Breast epithelium (tissue), 4 donors: ENCODE data around the gene STEAP4. TPM values are rescaled to one million over a fixed set of nuclear protein-coding genes. Genes with fewer than 3 reads are reported as not detected.

ENCODE experiments used
- DNase-seq, 2 donors: peaks; one replicate each; pipeline ENCODE4 v3.0.0-alpha.2; 2019; ENCODE audit warnings: low spot score in 2 of 2
- H3K27ac ChIP-seq, 2 donors: fragments of 200-600 bp; sonication (generic) in 1 of 2; one replicate each; pipeline ENCODE4 v1.5.1; 2016 to 2019; ENCODE audit warnings: mild to moderate bottlenecking in 1 of 2
- H3K27me3 ChIP-seq, 2 donors: fragments of 200-600 bp; sonication (generic) in 1 of 2; one replicate each; pipeline versions ENCODE4 v1.5.1 to v1.6.0; 2017 to 2019; ENCODE audit warnings: control low read depth in 1 of 2, mild to moderate bottlenecking in 1 of 2
- H3K36me3 ChIP-seq: fragments of 200-600 bp; one replicate; pipeline ENCODE4 v1.5.1; 2019
- H3K4me1 ChIP-seq, 2 donors: fragments of 200-600 bp; sonication (generic); one replicate each; pipeline ENCODE4 v1.5.1; 2016 to 2019; ENCODE audit warnings: control low read depth in 1 of 2
- H3K4me3 ChIP-seq, 3 donors: fragments of 200-600 bp; sonication (generic); 1 replicate in 2 of 3; 2 replicates in 1 of 3; pipeline ENCODE4 v1.5.1; 2016 to 2019; ENCODE audit warnings: mild to moderate bottlenecking in 3 of 3, moderate library complexity in 2 of 3
- H3K9me3 ChIP-seq, 2 donors: fragments of 200-600 bp; sonication (generic) in 1 of 2; one replicate each; pipeline ENCODE4 v1.5.1; 2016 to 2019; ENCODE audit warnings: control low read depth in 1 of 2
- POLR2A ChIP-seq: fragments of 450-650 bp; IDR thresholded peaks from one replicate; pipeline ENCODE4 v1.6.1; 2016; ENCODE audit warnings: antibody characterized with exemption, mild to moderate bottlenecking, moderate library complexity
- POLR2AphosphoS5 ChIP-seq, 3 donors: sonication (generic); formaldehyde crosslinking; IDR thresholded peaks; one replicate each; pipeline ENCODE4 v1.6.1; 2017; ENCODE audit warnings: antibody characterized with exemption in 3 of 3
- intact Hi-C: fragments of 100-400 bp; cut with DNase I; formaldehyde crosslinking; loops from one replicate; pipeline ENCODE4 v1.15.1; 2023; ENCODE audit warnings: low total_unique reads
- total RNA-seq, 3 donors: library from RNA; depleted of rRNA; stranded (reverse); fragments of >200 nt; gene quantifications; one replicate each; pipeline ENCODE4 v1.1.0, GENCODE V29; 2016
- TF ChIP-seq, protein P1 (sequence below), 3 donors: fragments of 450-650 bp; IDR thresholded peaks; one replicate each; pipeline ENCODE4 v1.5.1; 2016 to 2017; ENCODE audit warnings: antibody characterized with exemption in 3 of 3, mild to moderate bottlenecking in 3 of 3, moderate library complexity in 3 of 3

The STEAP4 gene
- 100 to 1,000 TPM in 1 of 3 donors, 10 to 100 TPM in 2; 49.3 to 165 (median 73.1) TPM for total RNA-seq

DNA sequence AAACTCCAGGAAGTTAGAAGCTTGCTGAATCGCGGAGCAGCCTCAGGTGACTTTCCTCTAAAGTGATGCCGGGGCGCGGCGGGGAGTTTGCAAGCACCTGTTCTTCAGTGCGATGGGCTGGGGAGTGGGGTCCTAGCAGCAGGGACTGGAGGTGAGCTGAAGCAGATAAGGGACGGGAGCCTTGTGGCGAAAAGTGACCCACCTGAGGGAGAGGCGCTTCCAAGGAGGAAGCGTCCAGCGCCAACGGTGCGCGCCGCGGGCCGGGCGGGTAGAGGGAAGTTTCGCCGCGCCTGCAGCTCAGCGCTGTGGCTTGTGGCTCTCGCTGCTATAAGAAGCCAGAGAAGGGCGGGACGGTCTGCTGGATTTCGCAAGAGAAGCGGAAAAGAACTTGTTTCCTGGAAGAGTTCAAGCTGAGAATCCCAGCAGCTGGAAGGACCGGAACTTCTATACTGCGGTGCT lies at the start of gene STEAP4:
Gene STEAP4 (minus strand): TSS at position 305 of the 459 bp plus-strand sequence. CDS start 22,625 bp downstream, outside the sequence.
- Histone ChIP-seq H3K9me3 (no peaks in the 10 kb centered on the region), H3K4me1 (no peaks in the 10 kb centered on the region), H3K4me3 (peak within 1 kb of the TSS; percentile 45 to 71 (median 49)), H3K27me3 (no peaks in the 10 kb centered on the region), H3K36me3 (no peaks in the 10 kb centered on the region), H3K27ac (peak within 1 kb of the TSS; percentile 44 to 83)
- intact Hi-C loops = no loop called here
- peak; percentile 67 to 71 for DNase-seq
- TF ChIP-seq, protein P1, sequence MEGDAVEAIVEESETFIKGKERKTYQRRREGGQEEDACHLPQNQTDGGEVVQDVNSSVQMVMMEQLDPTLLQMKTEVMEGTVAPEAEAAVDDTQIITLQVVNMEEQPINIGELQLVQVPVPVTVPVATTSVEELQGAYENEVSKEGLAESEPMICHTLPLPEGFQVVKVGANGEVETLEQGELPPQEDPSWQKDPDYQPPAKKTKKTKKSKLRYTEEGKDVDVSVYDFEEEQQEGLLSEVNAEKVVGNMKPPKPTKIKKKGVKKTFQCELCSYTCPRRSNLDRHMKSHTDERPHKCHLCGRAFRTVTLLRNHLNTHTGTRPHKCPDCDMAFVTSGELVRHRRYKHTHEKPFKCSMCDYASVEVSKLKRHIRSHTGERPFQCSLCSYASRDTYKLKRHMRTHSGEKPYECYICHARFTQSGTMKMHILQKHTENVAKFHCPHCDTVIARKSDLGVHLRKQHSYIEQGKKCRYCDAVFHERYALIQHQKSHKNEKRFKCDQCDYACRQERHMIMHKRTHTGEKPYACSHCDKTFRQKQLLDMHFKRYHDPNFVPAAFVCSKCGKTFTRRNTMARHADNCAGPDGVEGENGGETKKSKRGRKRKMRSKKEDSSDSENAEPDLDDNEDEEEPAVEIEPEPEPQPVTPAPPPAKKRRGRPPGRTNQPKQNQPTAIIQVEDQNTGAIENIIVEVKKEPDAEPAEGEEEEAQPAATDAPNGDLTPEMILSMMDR (IDR thresholded peaks at IDR 0.05) = no peak
- TF ChIP-seq POLR2AphosphoS5 (IDR thresholded peaks at IDR 0.05) = peak; percentile 47 to 86 (median 69)

- no peak overlapping the region for H3K27ac ChIP-seq
- no peak for DNase-seq
Measured at GRCh38 chr7:88355011-88355410, 48.3 kb upstream of the STEAP4 start.

GRCh38 chr7:88350118-88350517 lies 43.4 kb upstream of the STEAP4 start:
- intact Hi-C loops = no loop called here
- Histone ChIP-seq H3K4me1 (no peaks in the 10 kb centered on the region), H3K27me3 (no peaks in the 10 kb centered on the region), H3K4me3 (no peak overlapping the region), H3K9me3 (no peaks in the 10 kb centered on the region), H3K36me3 (no peaks in the 10 kb centered on the region), H3K27ac (no peak overlapping the region)
- no peak for DNase-seq
- TF ChIP-seq POLR2AphosphoS5 (IDR thresholded peaks at IDR 0.05) (no peak), POLR2A (no peak)
- TF ChIP-seq, protein P1 (IDR thresholded peaks at IDR 0.05) = no peak

More at GRCh38 chr7:88355011-88355410, 48.3 kb upstream of the STEAP4 start:
- Histone ChIP-seq H3K4me1 (no peaks in the 10 kb centered on the region), H3K36me3 (no peaks in the 10 kb centered on the region), H3K27me3 (no peaks in the 10 kb centered on the region), H3K9me3 (no peaks in the 10 kb centered on the region), H3K4me3 (no peak overlapping the region)
- intact Hi-C loops = no loop called here
- TF ChIP-seq POLR2AphosphoS5 (IDR thresholded peaks at IDR 0.05) (no peak), POLR2A (no peak)
- TF ChIP-seq, protein P1 (IDR thresholded peaks at IDR 0.05) = no peak

- Histone ChIP-seq H3K9me3 (no peaks in the 10 kb centered on the region), H3K4me1 (no peaks in the 10 kb centered on the region), H3K4me3 (no peak overlapping the region), H3K36me3 (no peaks in the 10 kb centered on the region), H3K27ac (no peak overlapping the region), H3K27me3 (no peaks in the 10 kb centered on the region)
- TF ChIP-seq, protein P1 (IDR thresholded peaks at IDR 0.05) = no peak
- no peak for TF ChIP-seq POLR2AphosphoS5 (IDR thresholded peaks at IDR 0.05)
- no peak for TF ChIP-seq POLR2A
- intact Hi-C loops = no loop called here
- no peak for DNase-seq
Measured at GRCh38 chr7:88347517-88347916, 40.8 kb upstream of the STEAP4 start.

- H3K4me3 ChIP-seq = no peak overlapping the region
- no peak for DNase-seq
- no peak overlapping the region for H3K27ac ChIP-seq
- H3K4me1 ChIP-seq = no peaks in the 10 kb centered on the region
- intact Hi-C loops = no loop called here
- no peaks in the 10 kb centered on the region for H3K36me3 ChIP-seq
- no peaks in the 10 kb centered on the region for H3K27me3 ChIP-seq
- H3K9me3 ChIP-seq = no peaks in the 10 kb centered on the region
- TF ChIP-seq POLR2AphosphoS5 (IDR thresholded peaks at IDR 0.05) (no peak), POLR2A (no peak)
- TF ChIP-seq, protein P1 (IDR thresholded peaks at IDR 0.05) = no peak
Measured at GRCh38 chr7:88347090-88347489, 40.4 kb upstream of the STEAP4 start.
